EH (cell line): Measurements from ENCODE around the gene CDK2.
A peak's percentile ranks its signal among the peaks of the same experiment; 100 is the strongest.

ENCODE experiments used
- DNase-seq: peaks from one replicate; pipeline ENCODE4 v3.0.0-alpha.2; 2015; ENCODE audit warnings: low read depth

Gene CDK2

GRCh38 chr12:56013482-56013881 is 46.9 kb downstream of the CDK2 start:
- DNase-seq, result no peak

- DNase-seq, result no peak
These were observed 47.6 kb downstream of the CDK2 start for GRCh38 chr12:56014205-56014604.

GRCh38 chr12:56017181-56017580 is 50.6 kb downstream of the CDK2 start:
- DNase-seq, result no peak

GRCh38 chr12:56018356-56018755 is 51.7 kb downstream of the CDK2 start:
- DNase-seq, result no peak

- DNase-seq, result peak; percentile 25
These were observed 54.0 kb downstream of the CDK2 start, which contains the start of gene IKZF4 for GRCh38 chr12:56020423-56021184. IKZF4 (plus strand) TSS chr12:56021043; CDS start chr12:56021494, 451 bp downstream.

- no peak for DNase-seq
These were observed 55.4 kb downstream of the CDK2 start for GRCh38 chr12:56021889-56022497.
